Testis (tissue), 2 donors: ENCODE data around the gene LRRTM3.

ENCODE experiments used
- CTCF ChIP-seq, 3 experiments: fragments of 450-650 bp in 2 of 3; fragments of 200-600 bp in 1 of 3; sonication (generic) in 1 of 3; IDR thresholded peaks; one replicate each; pipeline ENCODE4 v1.5.1; 2016 to 2019; ENCODE audit warnings: antibody characterized with exemption in 3 of 3, mild to moderate bottlenecking in 2 of 3, moderate library complexity in 1 of 3
- POLR2A ChIP-seq: fragments of 450-650 bp; IDR thresholded peaks from one replicate; pipeline ENCODE4 v1.6.1; 2017; ENCODE audit warnings: antibody characterized with exemption, mild to moderate bottlenecking, moderate library complexity

GRCh38 chr10:66929375-66929774, 3.5 kb downstream of the LRRTM3 start:
- TF ChIP-seq CTCF (IDR thresholded peaks at IDR 0.05) (no peak), POLR2A (no peak)
